CD4-positive, alpha-beta memory T cell (primary cell): ENCODE data around the gene RFC1. TPM values are rescaled to one million over a fixed set of nuclear protein-coding genes. Genes with fewer than 3 reads are reported as not detected.
A peak's percentile ranks its signal among the peaks of the same experiment; 100 is the strongest.

Experiments used
- CTCF ChIA-PET: fragments of 350-600 bp; sonication (Branson Sonifier 250); formaldehyde crosslinking; loops from one replicate; lab custom pipeline; 2021; ENCODE audit warnings: inconsistent platforms; ENCODE audit not compliant: partially characterized antibody; lab: Charles Lee
- POLR2A ChIA-PET: fragments of 350-600 bp; sonication (Branson Sonifier 250); formaldehyde crosslinking; loops from one replicate; lab custom pipeline; 2021; ENCODE audit not compliant: partially characterized antibody; lab: Charles Lee
- DNase-seq, 5 donors: peaks; one replicate each; pipeline versions ENCODE4 v3.0.0 to v3.0.0-alpha.2; 2020 to 2022; ENCODE audit warnings: mixed read lengths in 1 of 5
- H3K27ac ChIP-seq: one replicate; pipeline ENCODE4 v1.7.0; 2013; ENCODE audit warnings: low read depth, low read length
- H3K27me3 ChIP-seq: 2 replicates; pipeline ENCODE4 v1.7.0; 2013; ENCODE audit warnings: mild to moderate bottlenecking, low read length, moderate library complexity; ENCODE audit not compliant: insufficient read depth
- H3K36me3 ChIP-seq: 2 replicates; pipeline ENCODE4 v1.7.0; 2013; ENCODE audit warnings: mild to moderate bottlenecking, low read length, moderate library complexity; ENCODE audit not compliant: insufficient read depth
- H3K4me1 ChIP-seq: 2 replicates; pipeline ENCODE4 v1.7.0; 2013; ENCODE audit warnings: mild to moderate bottlenecking, low read length, moderate library complexity; ENCODE audit not compliant: insufficient read depth
- H3K4me3 ChIP-seq, 2 donors: one replicate each; pipeline ENCODE4 v1.7.0; 2013; ENCODE audit warnings: low read length in 2 of 2, mild to moderate bottlenecking in 1 of 2
- H3K9me3 ChIP-seq, 2 donors: one replicate each; pipeline ENCODE4 v1.7.0; 2013; ENCODE audit warnings: low read length in 2 of 2, control low read depth in 1 of 2; ENCODE audit not compliant: control insufficient read depth in 1 of 2
- H3K27ac Mint-ChIP-seq, 7 donors: one replicate each; pipeline ENCODE4 v1.8.0; 2020 to 2021; ENCODE audit warnings: mixed read lengths in 7 of 7, mild to moderate bottlenecking in 6 of 7, inconsistent platforms in 3 of 7, moderate library complexity in 3 of 7
- H3K27me3 Mint-ChIP-seq, 2 donors: one replicate each; pipeline ENCODE4 v1.8.0; 2020 to 2021; ENCODE audit warnings: mixed read lengths in 2 of 2
- H3K36me3 Mint-ChIP-seq, 2 donors: one replicate each; pipeline ENCODE4 v1.8.0; 2020 to 2021; ENCODE audit warnings: mixed read lengths in 2 of 2, inconsistent platforms in 1 of 2, mild to moderate bottlenecking in 1 of 2
- H3K4me1 Mint-ChIP-seq, 4 donors: one replicate each; pipeline ENCODE4 v1.8.0; 2020 to 2021; ENCODE audit warnings: mixed read lengths in 4 of 4, mild to moderate bottlenecking in 1 of 4
- H3K4me3 Mint-ChIP-seq, 8 donors: one replicate each; pipeline ENCODE4 v1.8.0; 2020 to 2021; ENCODE audit warnings: mixed read lengths in 8 of 8, mild to moderate bottlenecking in 7 of 8, moderate library complexity in 6 of 8, inconsistent platforms in 3 of 8
- H3K9me3 Mint-ChIP-seq, 8 donors: one replicate each; pipeline ENCODE4 v1.8.0; 2020 to 2021; ENCODE audit warnings: mixed read lengths in 8 of 8, mild to moderate bottlenecking in 5 of 8, inconsistent platforms in 3 of 8, moderate library complexity in 1 of 8
- intact Hi-C: fragments of 100-400 bp; cut with micrococcal nuclease; formaldehyde crosslinking; loops from one replicate; pipeline ENCODE4 v1.15.1; 2023
- polyA plus RNA-seq, 2 donors: library from polyadenylated mRNA; unstranded; fragments of 300-500 nt; fragmentation: Illumina TruSeq; gene quantifications; one replicate each; pipeline ENCODE4 v1.2.3, GENCODE V29; 2021
- total RNA-seq, 2 experiments: library from RNA; stranded (reverse); gene quantifications; one replicate each; pipeline ENCODE4 v1.2.3, GENCODE V29; 2021

Gene RFC1
- total and polyA plus RNA-seq, 4 experiments from 2014 or later, result 6.2 to 70.6 (median 54.3) TPM

DNA sequence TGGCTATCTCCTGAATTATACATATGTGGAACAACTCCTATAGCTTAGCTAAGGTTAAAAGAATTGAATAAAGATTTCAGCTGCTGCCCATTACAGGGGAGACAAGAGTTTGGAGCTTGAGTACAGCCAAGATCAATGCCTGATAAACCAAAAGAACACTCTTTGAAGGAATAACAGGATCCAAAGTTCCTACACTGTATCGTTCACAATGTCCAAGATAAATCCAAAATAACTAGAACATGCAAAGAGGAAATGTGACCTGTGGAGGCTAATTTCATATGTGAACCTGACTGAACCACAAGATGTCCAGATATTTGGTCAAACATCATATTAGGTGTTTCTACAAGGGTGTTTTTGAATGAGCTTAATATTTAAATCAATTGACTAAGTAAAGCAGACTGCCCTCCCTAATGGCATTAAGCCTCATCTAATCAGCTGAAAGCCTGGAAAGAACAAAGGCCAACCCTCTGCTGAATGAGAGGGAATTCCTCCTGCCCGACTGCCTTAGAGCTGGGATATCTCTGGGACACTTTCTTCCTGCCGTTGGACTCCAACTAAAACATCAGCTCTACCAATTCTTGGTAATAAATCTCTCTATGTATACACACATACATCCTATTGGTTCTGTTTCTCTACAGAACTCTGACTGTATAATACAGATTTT, 19.2 kb downstream of the RFC1 start:
- POLR2A ChIA-PET, result interaction anchor here (0.8 kb wide), 1 partner anchor 109 kb away, joined by 3 read pairs; no protein-coding TSS in a partner anchor

DNA sequence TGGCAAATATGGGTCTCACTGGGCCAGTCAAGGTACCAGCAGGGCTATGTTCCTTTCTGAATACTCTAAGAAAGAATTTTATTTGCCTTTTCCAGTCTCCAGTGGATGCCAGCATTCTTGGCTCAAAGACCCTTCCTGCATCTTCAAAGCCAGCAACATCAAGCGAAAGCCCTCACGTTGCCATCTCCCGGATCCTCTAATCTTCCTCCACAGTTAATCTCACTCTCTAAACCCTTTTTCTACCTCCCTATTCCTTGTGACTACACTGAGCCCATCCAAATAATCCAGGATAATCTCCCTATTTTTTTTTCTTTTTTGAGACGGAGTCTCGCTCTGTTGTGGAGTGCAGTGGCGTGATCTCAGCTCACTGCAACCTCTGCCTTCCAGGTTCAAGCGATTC, 23.4 kb downstream of the RFC1 start:
- Mint-ChIP-seq H3K36me3 (peaks cover 53% of the 10 kb centered on the region in 2 donors), H3K9me3 (no peaks in the 10 kb centered on the region), H3K27me3 (no peaks in the 10 kb centered on the region), H3K4me3 (no peak overlapping the region), H3K27ac (peak overlapping the region in 1 of 7 donors; percentile 65), H3K4me1 (peaks cover 26 to 49% (median 29%) of the 10 kb centered on the region in 4 donors)
- Histone ChIP-seq H3K4me3 (no peak overlapping the region), H3K36me3 (peaks cover 4% of the 10 kb centered on the region), H3K27ac (no peak overlapping the region), H3K9me3 (no peaks in the 10 kb centered on the region), H3K4me1 (peaks cover 7% of the 10 kb centered on the region), H3K27me3 (no peaks in the 10 kb centered on the region)
- CTCF ChIA-PET, result no interaction called here
- POLR2A ChIA-PET, result no interaction called here
- intact Hi-C loops, result no loop called here
- DNase-seq, result no peak

More for the DNA sequence above, 19.2 kb downstream of the RFC1 start:
- CTCF ChIA-PET, result interaction anchor here (1.0 kb wide), 1 partner anchor 19 kb away, joined by 3 read pairs; the partner anchor contains the start of gene RFC1
- no peaks in the 10 kb centered on the region for H3K9me3 ChIP-seq
- no peak overlapping the region for H3K27ac ChIP-seq
- DNase-seq, result no peak
- Mint-ChIP-seq H3K36me3 (peaks cover 52 to 57% of the 10 kb centered on the region in 2 donors), H3K4me1 (peaks cover 25 to 48% (median 35%) of the 10 kb centered on the region in 4 donors), H3K27ac (peak overlapping the region in 4 of 7 donors; percentile 9 to 57 (median 30)), H3K9me3 (peaks cover 2 to 16% (median 4%) of the 10 kb centered on the region in 8 donors), H3K4me3 (peak overlapping the region in 1 of 8 donors; percentile 34), H3K27me3 (no peaks in the 10 kb centered on the region)
- peaks cover 14% of the 10 kb centered on the region for H3K4me1 ChIP-seq
- peaks cover 11% of the 10 kb centered on the region for H3K36me3 ChIP-seq
- no peak overlapping the region for H3K4me3 ChIP-seq
- intact Hi-C loops, result no loop called here
- H3K27me3 ChIP-seq, result no peaks in the 10 kb centered on the region

DNA sequence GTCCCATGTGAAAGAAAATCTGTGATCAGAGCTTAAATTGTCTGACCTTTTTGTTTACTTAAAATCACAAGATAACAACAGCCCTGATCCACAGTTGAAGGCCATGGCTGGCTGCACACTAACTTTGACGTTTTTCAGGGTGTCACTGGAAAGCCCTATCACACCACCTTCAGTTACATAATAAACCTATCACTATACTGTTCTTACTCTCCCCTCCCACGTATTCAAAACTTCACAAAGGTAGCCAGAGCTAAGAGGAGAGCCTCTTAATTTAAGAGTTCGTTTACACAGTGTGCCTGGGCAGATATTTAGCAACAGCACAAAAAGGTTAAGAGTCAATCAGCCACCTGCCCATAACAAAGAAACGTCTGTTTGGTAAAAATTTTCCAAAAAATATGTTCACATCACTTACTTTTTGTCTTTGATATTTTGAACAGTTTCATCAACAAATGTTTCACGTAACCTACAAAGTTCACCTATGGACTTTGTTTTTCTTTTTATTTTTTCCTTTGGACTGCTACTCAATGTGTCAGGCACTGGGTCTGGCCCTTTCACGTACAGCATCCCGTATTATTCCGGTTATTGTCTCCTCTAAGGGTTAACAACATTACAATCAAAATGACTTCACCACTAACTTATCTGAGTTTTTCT, 25.0 kb downstream of the RFC1 start:
- H3K4me1 Mint-ChIP-seq, result peaks cover 20 to 49% (median 24%) of the 10 kb centered on the region in 4 donors

DNA sequence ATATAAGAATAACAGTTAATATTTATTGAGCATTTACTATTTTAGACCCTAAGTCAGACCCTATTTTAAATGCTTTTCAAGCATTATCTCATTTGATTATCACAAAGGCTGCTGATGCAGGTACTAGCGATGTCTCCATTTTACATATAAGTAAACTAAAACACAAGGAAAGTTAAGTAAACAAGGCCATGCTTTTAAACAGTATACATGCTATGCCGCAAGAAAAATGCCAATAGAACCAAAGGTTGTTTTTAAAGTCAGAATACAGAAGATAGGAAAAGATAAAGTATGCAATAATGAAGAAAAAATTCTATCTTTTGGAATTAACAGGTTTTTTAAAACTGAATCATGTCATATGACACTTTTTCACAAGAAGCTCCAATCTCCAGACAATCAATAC, 26.2 kb downstream of the RFC1 start:
- POLR2A ChIA-PET, result interaction anchor here (0.6 kb wide), 1 partner anchor 322 kb away, joined by 3 read pairs; no protein-coding TSS in a partner anchor
- H3K27ac ChIP-seq, result no peak overlapping the region
- Mint-ChIP-seq H3K27me3 (no peaks in the 10 kb centered on the region), H3K36me3 (peaks cover 37 to 49% of the 10 kb centered on the region in 2 donors), H3K27ac (no peak overlapping the region), H3K4me1 (peaks cover 25 to 47% (median 32%) of the 10 kb centered on the region in 4 donors), H3K4me3 (no peak overlapping the region), H3K9me3 (no peaks in the 10 kb centered on the region)
- no peak overlapping the region for H3K4me3 ChIP-seq
- H3K4me1 ChIP-seq, result no peaks in the 10 kb centered on the region
- DNase-seq, result no peak
- H3K9me3 ChIP-seq, result no peaks in the 10 kb centered on the region
- H3K36me3 ChIP-seq, result peaks cover 4% of the 10 kb centered on the region
- H3K27me3 ChIP-seq, result no peaks in the 10 kb centered on the region
- CTCF ChIA-PET, result interaction anchor here (1.1 kb wide), 1 partner anchor 64 kb away, joined by 3 read pairs; no protein-coding TSS in a partner anchor
- intact Hi-C loops, result no loop called here

More for the DNA sequence above, 25.0 kb downstream of the RFC1 start:
- H3K27ac Mint-ChIP-seq, result no peak overlapping the region
- Histone ChIP-seq H3K4me3 (no peak overlapping the region), H3K36me3 (peaks cover 4% of the 10 kb centered on the region), H3K27me3 (no peaks in the 10 kb centered on the region), H3K9me3 (no peaks in the 10 kb centered on the region), H3K27ac (no peak overlapping the region), H3K4me1 (no peaks in the 10 kb centered on the region)
- intact Hi-C loops, result no loop called here
- no peak for DNase-seq
- peaks cover 44 to 49% of the 10 kb centered on the region in 2 donors for H3K36me3 Mint-ChIP-seq
- H3K4me3 Mint-ChIP-seq, result no peak overlapping the region
- no peaks in the 10 kb centered on the region for H3K9me3 Mint-ChIP-seq
- ChIA-PET CTCF (interaction anchor here (1.1 to 1.3 kb wide), 2 partner anchors 23 to 66 kb away, joined by 3 read pairs; no protein-coding TSS in a partner anchor), POLR2A (no interaction called here)
- no peaks in the 10 kb centered on the region for H3K27me3 Mint-ChIP-seq

DNA sequence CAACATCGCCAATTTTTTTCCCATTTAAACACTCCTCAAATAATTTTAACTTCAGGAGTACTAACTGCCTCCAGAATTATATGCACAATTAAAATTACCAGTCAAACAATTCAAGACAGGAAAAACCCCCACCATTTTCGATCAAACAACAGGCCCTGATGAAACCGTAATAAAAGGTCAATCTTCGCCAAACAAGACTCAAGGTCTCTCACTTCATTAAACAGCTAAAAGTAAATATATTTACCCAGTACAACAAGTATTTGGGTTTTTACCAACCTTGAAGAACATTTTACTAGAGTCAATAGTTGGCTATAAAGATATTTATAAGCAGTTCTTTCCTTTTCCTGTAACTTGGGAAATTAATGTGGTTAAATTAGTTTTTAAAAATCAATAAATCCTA, 28.3 kb downstream of the RFC1 start:
- Histone ChIP-seq H3K27ac (no peak overlapping the region), H3K4me3 (no peak overlapping the region), H3K4me1 (no peaks in the 10 kb centered on the region), H3K36me3 (peaks cover 4% of the 10 kb centered on the region), H3K9me3 (no peaks in the 10 kb centered on the region), H3K27me3 (no peaks in the 10 kb centered on the region)
- intact Hi-C loops, result no loop called here
- H3K4me1 Mint-ChIP-seq, result peaks cover 22 to 41% (median 36%) of the 10 kb centered on the region in 4 donors
- no peak for DNase-seq
- H3K27me3 Mint-ChIP-seq, result no peaks in the 10 kb centered on the region
- peak overlapping the region in 2 of 7 donors; percentile 14 to 53 for H3K27ac Mint-ChIP-seq
- peaks cover 31 to 43% of the 10 kb centered on the region in 2 donors for H3K36me3 Mint-ChIP-seq
- H3K4me3 Mint-ChIP-seq, result no peak overlapping the region
- ChIA-PET POLR2A (no interaction called here), CTCF (no interaction called here)
- no peaks in the 10 kb centered on the region for H3K9me3 Mint-ChIP-seq

- H3K36me3 ChIP-seq, result no peaks in the 10 kb centered on the region
- ChIA-PET POLR2A (no interaction called here), CTCF (no interaction called here)
- no peaks in the 10 kb centered on the region for H3K27me3 Mint-ChIP-seq
- H3K9me3 Mint-ChIP-seq, result no peaks in the 10 kb centered on the region
- peaks cover 18 to 42% (median 36%) of the 10 kb centered on the region in 4 donors for H3K4me1 Mint-ChIP-seq
- intact Hi-C loops, result no loop called here
- no peak overlapping the region for H3K4me3 Mint-ChIP-seq
- no peak overlapping the region for H3K27ac Mint-ChIP-seq
- no peak overlapping the region for H3K4me3 ChIP-seq
- H3K36me3 Mint-ChIP-seq, result peaks cover 13 to 20% of the 10 kb centered on the region in 2 donors
- no peaks in the 10 kb centered on the region for H3K27me3 ChIP-seq
- no peaks in the 10 kb centered on the region for H3K4me1 ChIP-seq
- no peak for DNase-seq
- H3K9me3 ChIP-seq, result no peaks in the 10 kb centered on the region
- no peak overlapping the region for H3K27ac ChIP-seq
Measured at GRCh38 chr4:39335566-39335965, 30.6 kb downstream of the RFC1 start.

DNA sequence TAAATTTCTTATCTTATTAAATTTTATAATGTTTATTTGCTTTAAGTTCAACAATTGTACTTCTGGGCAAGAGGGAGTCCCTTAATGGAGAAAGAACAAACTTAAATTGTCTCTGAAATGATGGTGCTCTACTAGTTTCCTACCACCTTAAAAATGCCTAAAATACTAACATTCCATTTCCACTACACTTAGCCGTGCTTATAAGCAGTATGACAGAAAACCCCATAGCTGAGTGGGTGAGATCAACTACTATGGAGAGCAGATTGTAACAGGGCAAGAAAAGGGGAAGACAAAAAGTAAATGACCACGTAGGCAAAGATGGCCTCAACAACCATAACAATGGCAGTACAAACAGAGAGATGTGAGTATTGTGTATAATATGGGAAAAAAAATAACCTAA, 35.0 kb downstream of the RFC1 start:
- H3K27me3 ChIP-seq, result no peaks in the 10 kb centered on the region
- H3K4me1 ChIP-seq, result no peaks in the 10 kb centered on the region
- Mint-ChIP-seq H3K36me3 (peaks cover 15 to 22% of the 10 kb centered on the region in 2 donors), H3K4me3 (no peak overlapping the region), H3K4me1 (peaks cover 12 to 30% (median 24%) of the 10 kb centered on the region in 4 donors), H3K27me3 (no peaks in the 10 kb centered on the region), H3K9me3 (no peaks in the 10 kb centered on the region), H3K27ac (no peak overlapping the region)
- peaks cover 6% of the 10 kb centered on the region for H3K36me3 ChIP-seq
- H3K4me3 ChIP-seq, result no peak overlapping the region
- ChIA-PET CTCF (no interaction called here), POLR2A (no interaction called here)
- no peak for DNase-seq
- H3K9me3 ChIP-seq, result no peaks in the 10 kb centered on the region
- intact Hi-C loops, result no loop called here
- H3K27ac ChIP-seq, result no peak overlapping the region
